HG03103 (cell line): Measurements from ENCODE around the gene SSTR5.
"Not testable (repeated sequence)": the region's sequence is repeated elsewhere in the genome, so short reads cannot be mapped to it uniquely, and the experiment has no call there.

Experiments used
- ATAC-seq: cut with Tn5 transposase; IDR thresholded peaks from one replicate; pipeline ENCODE4 v1.9.1; 2021; ENCODE audit warnings: low read depth; ENCODE audit not compliant: unreplicated experiment

Gene SSTR5

DNA sequence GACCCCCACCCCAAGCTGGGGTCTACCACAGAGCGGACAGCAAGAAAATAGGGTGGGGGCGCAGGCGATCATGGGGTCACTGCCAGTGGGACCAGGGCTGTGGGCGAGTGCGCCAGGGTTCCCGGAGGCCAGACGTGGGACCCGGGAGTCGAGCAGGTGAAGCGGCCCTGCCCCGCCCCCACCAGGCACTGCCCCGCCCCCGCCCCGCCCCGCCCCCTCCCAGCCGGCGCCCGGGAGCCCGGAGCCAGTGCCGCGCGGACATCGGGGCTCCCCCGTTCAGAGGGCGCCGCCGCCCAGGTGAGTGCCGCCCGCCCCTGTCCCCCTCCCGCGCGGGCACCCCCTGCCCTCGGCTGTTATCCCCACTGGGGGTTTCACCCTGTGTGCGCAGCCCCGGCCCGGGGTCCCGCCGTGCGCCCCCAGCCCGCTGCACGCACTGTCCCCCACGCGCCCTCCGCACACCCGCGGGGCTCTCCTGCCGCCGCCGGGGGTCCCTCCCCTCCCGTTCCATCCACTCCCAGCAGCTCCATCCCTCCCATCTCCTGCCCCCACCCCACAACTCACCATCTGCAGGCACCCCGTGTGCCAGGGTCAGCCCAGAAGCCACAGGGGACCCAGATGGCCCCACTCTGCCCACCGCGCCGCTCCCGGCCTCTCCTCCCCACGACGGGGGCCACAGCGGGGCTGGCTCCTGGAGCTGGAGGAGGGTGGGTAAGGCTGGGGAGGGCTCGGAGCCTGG, at the start of gene SSTR5:
Gene SSTR5 (plus strand): TSS at position 222 of the 736 bp plus-strand sequence. CDS start 6,122 bp downstream, outside the sequence.
- no peak for ATAC-seq

DNA sequence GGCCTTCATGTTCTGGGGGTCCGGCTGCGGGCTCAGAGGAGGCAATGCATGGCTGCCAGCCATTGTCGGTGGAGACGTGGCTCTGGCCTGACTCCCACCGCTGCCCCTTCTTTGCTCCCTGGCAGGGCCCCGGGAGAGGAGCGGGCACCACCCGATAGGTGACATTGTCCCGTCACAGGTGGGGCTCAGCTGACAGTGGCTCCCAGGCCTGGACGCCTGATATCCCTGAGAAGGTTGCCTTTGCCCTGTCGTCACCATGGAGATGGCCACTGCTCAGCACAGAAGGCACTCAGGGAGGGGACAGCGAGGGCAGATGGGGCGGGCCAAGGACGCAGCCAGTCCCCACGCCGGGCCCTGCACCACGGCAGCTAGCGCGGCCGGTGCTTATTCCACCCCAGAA, 48.4 kb upstream of the SSTR5 start:
- no peak for ATAC-seq

DNA sequence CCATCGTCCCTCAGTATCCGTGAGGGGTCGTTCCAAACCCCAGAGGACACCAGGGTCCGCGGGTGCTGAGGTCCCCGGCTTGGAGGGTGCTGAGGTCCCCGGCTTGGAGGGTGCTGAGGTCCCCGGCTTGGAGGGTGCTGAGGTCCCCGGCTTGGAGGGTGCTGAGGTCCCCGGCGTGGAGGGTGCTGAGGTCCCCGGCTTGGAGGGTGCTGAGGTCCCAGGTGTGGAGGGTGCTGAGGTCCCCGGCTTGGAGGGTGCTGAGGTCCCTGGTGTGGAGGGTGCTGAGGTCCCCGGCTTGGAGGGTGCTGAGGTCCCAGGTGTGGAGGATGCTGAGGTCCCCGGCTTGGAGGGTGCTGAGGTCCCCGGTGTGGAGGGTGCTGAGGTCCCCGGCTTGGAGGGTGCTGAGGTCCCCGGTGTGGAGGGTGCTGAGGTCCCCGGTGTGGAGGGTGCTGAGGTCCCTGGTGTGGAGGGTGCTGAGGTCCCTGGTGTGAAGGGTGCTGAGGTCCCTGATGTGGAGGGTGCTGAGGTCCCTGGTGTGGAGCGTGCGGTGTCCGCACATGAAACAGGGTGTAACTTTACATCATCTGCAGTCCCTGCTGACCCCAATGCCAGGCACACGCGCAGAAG, 47.3 kb upstream of the SSTR5 start:
- ATAC-seq, result not testable (repeated sequence)

DNA sequence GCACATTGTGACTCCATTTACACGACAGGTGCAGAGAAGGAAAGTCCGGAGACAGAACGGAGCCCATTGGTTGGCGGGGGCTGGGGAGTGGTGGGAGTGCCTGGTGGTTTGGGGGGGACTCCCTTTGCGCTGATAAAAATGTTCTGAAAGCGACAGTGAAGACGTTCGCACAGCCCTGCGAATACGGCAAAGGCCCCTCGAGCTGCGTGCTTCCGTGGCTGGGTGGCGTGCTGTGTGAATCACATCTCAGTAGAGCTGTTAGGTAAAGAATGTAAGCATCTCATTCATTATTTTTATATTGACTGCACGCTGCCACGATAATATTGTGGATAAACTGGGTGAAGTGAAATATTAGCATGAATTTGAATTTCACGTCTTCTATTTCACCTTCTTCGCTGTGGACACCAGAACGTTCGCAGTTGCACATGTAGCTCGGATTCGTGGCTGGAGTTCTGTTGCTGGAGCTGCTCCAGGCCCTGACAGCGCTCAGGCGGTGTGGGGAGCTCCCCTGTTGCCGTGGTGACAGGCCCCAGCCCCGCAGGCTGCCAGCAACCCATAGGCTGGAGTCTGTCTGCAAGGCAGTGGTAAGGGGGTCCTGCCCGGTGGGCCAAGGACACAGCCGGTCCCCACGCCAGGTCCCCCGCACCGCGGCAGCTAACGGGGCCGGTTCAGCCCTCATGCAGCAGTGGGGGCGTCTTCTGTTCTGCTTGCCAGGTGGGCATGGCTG, 46.3 kb upstream of the SSTR5 start:
- no peak for ATAC-seq

DNA sequence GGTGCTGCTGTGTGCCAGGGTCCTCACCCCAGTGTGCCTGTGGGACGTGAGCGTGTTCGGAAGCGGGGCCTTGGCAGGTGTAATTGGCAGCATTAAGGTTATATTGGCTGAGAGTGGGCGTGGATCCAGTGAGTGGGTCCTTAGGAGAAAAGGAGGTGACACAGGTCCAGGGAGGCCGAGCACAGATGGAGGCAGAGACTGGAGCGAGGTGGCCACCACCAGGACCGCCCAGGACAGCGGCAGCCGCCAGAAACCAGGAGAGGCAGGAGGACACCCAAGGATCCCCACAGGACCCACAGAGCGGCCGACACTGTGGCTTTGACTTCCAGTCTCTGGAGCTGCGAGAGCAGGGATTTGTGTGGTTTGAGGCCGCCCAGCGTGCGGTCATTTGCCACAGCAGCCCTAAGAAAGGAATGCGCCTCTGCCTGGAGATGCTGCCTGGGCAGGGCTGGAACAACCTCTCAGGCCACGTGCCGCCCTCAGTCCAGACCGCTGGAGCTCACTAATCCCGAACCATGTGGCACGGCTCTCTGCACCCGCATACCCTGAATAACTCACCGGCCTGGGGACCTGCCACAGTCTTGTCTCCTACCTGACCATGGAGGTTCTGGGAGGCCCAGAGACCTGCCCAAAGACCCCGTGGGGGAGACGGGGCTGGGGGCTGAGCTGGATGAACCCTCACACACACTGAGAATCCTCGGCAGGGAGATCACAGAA, 45.6 kb upstream of the SSTR5 start:
- no peak for ATAC-seq

DNA sequence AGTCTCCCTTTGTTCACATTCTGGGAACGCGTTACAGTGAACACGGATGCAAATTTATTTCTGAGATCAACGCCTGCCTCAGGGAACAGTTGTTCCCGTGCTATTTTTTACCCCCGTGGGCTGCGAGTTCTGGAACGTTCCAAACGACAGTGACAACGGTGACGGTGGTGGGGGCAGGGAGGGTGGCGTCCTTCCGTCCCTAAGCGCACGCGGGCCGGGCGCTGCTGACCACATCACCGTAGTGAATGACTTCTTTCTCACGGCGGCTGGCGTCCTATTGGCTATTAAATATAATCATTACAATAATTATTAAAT, 45.1 kb upstream of the SSTR5 start:
- no peak for ATAC-seq

DNA sequence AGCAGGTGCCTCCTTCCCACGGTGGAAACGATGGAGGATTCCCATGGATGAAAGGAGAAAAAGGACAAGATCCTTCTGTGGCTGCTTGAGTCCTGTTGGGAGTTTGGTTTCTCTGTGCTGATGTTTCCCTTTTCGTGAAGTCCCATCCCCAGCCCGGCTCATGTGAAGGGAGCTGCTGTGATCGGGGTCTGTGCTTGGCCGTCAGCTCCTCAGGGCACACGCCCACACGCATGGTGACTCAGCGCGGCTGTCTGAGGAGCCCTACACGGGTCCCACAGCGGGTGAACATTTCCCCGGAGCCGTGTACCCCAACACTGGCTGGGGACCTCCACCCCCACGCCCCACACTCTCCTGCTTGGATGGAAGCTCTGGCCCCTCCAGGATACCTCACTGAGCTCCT, 44.5 kb upstream of the SSTR5 start:
- ATAC-seq, result no peak

DNA sequence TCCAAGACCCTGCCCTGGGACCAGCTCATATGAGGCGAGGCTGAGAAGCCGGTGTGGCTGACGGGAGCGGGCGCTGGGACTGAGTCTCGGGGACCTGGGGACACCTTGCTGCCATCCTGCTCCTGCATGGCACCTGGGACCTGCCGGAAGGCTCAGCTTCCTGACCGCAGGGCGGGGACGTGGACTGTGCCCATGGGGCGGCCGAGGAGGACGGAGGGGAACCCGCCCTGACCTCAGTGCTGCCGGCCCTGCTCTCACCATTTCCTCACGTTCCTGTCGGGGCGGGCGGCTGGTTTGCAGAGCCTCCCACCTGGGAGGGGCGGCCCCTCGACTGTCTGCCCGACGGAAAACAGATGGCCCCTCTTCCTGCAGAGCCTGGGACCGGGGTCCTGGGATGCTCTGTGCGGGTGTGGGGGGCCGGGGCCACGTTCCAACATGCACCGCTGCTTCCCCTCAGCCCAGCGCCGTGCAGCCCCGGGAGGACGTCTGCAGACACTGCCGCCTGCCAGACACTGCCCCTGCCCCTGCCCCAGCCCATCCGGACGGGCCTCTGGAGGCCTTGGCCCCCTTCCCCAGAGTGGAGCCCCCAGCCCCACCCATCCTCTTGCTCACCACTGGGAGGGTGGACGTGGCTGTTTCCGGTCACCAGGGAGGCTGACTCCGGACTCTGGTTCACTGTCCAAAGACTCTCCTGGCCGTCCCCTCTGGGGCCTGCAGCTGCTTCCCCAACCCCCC, 43.9 kb upstream of the SSTR5 start:
- no peak for ATAC-seq

DNA sequence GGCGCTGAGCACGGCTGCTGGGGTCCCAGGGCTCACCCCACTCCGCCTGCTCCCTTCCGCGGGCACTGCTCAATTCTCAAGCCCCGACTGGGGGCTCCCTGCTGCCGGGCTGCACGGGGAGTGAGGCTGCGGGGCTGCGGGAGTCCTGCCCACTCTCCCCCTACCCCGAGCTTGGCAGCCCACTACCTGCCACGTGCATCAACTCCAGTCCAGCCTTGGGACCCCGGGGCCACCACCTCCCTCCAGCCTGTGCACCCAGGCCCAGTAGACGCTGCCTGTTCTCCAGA, 43.3 kb upstream of the SSTR5 start:
- ATAC-seq, result no peak

DNA sequence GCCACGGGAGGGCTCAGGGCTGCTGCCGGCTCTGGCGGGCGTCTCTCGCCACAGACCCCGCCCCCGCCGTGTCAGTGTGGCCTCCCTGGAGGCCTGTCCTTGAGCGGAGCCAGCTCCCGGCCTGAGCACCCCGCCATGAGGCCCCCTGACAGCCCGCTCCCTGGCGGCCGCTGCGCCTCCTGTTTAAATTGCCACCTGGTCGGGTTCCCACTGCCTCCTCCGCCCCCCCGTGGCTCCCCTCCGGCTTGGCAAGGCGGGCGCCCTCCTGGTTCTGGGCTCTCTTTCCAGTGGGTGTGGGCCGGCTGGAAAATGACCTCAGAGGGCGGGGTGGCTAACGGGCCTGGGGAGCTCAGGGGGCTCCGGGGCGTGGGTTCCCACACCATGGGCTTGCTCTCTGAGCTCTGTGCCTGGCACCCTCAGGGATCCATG, 42.1 kb upstream of the SSTR5 start:
- ATAC-seq, result no peak

DNA sequence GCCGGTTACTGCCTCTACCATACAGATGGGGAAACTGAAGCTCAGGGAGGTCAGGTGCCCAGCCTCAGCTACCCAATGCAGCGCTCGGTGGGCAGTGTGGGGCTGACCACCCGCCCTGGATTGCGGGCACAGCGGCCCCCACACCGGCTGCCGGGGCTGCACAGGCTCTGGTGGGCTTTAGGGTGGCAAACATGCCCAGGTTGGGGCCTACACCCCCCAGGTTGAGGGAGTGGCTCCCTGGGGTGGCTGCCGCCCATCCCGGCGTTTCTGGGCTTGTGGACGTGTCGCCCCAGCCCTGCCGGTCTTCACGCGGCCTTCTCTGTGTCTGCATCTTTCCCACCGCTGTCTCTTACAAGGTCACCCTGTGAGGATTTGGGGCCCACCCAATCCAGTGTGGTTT, 40.9 kb upstream of the SSTR5 start:
- ATAC-seq, result no peak

DNA sequence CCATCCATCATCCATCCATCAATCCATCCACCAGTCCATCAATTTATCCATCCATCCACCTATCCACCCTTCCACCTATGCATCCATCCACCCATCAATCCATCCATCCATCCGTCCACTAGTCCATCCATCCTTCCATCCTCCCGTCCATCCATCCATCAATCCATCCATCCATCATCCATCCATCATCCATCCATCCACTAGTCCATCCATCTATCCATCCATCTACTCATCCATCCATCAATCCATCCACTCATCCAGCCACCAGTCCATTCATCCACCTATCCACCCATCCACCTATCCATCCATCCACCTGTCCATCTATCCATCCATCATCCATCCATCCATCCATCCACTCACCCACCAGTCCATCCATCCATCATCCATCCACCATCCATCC, 39.9 kb upstream of the SSTR5 start:
- no peak for ATAC-seq

DNA sequence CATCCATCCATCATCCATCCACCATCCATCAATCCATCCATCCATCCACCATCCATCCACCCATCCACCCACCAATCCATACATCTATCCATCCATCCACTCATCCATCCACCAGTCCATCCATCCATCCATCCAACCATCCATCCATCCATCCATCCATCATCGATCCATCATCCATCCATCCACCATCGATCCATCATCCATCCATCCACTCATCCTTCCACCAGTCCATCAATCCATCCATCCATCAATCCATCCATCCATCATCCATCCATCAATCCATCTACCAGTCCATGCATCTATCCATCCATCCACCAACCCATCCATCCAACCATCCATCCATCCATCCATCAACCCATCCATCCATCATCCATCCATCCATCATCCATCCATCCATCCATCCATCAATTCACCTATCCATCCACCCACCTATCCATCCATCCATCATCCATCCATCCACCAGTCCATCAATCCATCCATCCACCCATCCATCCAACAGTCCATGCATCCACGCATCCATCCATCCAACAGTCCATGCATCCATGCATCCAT, 39.3 kb upstream of the SSTR5 start:
- ATAC-seq, result no peak

DNA sequence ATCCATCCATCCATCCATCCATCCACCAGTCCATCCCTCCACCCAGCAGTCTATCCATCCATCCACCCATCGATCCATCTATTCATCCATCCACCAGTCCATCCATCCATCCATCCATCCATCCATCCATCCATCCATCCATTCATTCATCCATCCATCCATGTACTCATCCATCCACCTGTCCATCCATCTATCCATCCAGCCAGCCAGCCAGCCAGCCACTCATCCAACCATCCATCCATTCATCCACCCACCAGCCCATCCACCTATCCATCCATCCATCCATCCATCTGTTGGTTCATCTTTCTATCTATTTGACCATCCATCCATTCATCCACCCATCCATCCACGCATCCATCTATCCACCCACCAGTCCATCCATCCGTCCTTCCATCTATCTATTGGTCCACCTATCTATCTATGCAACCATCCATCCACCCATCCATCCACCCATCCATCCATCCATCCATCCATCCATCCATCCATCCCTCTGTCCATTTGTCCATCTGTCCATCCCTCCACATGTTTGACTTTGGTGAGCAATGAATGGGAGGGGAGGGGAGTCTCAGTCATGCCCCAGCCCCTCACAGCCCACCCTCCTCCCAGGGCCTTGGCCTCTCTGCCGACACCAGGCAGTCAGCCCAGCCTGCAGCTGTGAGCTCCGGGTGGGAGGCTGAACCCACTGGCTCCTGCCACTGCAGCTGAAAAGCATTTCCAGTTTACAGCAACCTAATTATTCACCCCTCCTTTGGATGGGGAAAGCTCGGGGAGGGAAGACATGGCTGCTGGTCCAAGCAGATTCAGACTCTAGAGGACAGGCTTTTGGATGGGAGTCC, 38.1 kb upstream of the SSTR5 start:
- no peak for ATAC-seq

DNA sequence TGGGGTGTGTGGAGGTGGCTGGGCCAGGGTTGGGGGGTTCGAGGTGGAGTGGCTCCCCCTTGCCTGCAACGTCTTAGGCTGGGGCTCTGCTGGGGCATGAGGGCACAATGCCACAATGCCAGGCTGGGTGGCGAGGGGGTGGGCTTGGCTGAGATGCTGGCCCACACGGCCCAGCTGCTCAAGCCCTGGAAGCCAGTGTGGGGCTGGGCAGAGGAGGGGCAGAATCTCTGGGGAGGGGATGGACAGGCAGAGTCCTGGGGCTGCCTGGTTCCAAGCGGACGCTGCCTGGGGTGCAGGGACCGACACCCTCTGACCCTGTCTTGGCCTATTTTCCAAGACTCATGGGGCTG, 37.5 kb upstream of the SSTR5 start:
- ATAC-seq, result no peak

DNA sequence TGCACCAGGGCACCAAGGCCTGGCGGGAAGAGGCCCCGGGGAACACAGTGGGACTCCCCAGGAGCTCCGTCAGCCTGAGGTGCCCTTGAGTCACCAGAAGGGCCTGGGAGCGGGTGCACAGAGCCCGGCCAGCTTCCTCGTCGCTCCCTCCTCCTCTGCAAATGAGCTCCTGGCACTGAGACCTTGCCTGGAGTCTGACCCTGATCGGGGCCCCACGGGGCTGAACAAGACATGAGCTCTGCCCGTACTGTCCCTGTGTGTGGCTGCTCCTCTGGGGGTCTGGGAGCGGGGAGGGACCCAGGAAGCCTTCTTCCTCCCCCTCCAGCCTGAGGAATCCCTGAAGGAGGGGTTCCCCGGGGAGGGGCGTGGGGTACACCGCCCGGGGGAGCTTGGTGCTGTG, 36.4 kb upstream of the SSTR5 start:
- ATAC-seq, result no peak

DNA sequence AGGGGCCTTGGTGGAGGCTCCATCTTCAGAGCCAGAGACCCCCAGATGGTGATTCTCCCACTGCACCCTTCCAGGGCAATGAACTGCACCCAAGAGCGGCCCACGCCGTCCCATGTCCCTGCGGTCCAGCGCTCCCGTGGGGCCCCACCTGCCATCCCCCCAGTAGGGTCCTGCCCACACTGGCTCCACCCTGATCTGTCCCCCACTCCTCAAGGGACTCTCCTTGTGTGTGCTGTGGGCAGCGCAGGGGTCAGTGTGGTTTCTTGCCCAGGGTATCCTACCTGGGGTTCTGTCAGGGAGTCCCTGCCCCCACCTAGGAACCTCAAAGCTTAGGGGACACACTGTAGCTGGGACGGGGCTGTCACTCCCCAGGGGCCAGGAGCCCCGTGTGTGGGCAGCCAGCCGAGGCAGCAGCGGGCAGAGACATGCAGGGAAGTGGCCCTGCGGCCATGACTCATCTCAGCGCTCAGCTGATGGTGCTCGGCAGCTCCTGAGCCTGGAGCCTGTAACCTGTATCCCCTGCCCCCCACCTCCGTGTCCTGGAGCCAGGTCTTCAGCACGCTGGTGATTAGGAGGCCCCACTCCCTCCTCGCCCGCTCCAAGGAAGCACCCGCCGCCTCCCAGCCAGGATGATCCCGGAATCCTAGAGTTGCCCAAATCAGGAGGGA, 35.7 kb upstream of the SSTR5 start:
- ATAC-seq, result no peak

DNA sequence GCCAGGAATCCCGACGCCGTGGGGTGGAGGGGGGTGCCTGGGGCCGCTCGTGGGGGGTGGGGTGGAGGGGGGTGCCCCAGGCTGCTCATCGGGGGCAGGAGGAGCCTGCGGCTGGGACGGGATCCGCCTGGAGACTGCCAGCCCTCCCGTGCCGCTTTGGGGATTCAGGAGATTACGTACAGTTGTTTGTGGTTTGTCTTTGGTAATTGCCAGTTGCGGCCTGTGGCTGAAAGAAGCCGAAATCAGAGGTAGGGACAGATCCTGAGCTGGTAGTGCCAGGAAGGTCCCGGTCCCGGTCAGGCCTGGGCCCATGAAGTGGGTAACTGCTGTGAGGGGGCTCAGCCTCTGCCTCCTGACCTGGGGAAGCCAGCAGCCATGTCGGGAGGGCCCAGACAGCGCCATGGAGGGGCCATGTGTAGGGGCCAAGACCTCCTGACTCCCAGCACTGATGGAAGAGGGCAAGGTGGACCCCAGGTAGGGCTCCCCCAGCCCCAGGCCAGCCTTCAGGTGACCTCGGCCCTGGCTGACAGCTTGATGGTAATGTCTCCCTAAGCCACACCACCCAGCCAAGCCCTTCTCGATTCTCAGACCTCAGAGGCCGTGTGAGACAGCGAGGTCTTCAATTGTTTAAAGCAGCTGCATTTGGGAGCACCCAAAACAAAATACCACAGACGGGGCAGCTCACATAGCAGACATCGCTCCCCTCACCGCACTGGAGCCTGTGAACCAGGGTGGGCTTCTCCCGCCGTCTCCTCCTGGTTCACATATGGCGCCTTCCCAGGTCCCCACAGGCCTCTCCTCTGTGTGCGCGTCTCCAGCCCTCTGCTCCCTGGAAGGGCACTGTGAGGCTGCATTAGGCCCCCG, 34.9 kb upstream of the SSTR5 start:
- no peak for ATAC-seq
